Gastrocnemius medialis (tissue), 4 donors: ENCODE measurements around the gene B3GNT9. TPM values are rescaled to one million over a fixed set of nuclear protein-coding genes. Genes with fewer than 3 reads are reported as not detected.

Experiments
- ATAC-seq, 2 donors: fragments of 150-250 bp; one replicate each; pipeline ENCODE4 v1.9.1; 2016
- DNase-seq, 2 donors: peaks; one replicate each; pipeline ENCODE4 v3.0.0-alpha.2; 2019
- H3K27ac ChIP-seq, 4 donors: fragments of 200-600 bp; sonication (generic); 1 replicate in 1 of 4; 2 replicates in 3 of 4; pipeline ENCODE4 v1.5.1; 2016 to 2018; ENCODE audit warnings: mild to moderate bottlenecking in 2 of 4, moderate library complexity in 1 of 4
- H3K27me3 ChIP-seq, 3 donors: fragments of 200-600 bp; sonication (generic) in 2 of 3; 1 replicate in 1 of 3; 2 replicates in 2 of 3; pipeline versions ENCODE4 v1.5.1 to v1.6.0; 2016 to 2019; ENCODE audit warnings: mild to moderate bottlenecking in 1 of 3, moderate library complexity in 1 of 3
- H3K36me3 ChIP-seq, 2 donors: fragments of 200-600 bp; sonication (generic) in 1 of 2; one replicate each; pipeline ENCODE4 v1.5.1; 2017 to 2018
- H3K4me1 ChIP-seq, 2 donors: fragments of 200-600 bp; sonication (generic) in 1 of 2; one replicate each; pipeline ENCODE4 v1.5.1; 2016 to 2017; ENCODE audit warnings: mild to moderate bottlenecking in 2 of 2
- H3K4me3 ChIP-seq, 4 donors: fragments of 200-600 bp; sonication (generic) in 3 of 4; 1 replicate in 1 of 4; 2 replicates in 3 of 4; pipeline ENCODE4 v1.5.1; 2016 to 2019; ENCODE audit warnings: mild to moderate bottlenecking in 2 of 4
- H3K9me3 ChIP-seq, 3 donors: fragments of 200-600 bp; sonication (generic) in 2 of 3; 1 replicate in 1 of 3; 2 replicates in 2 of 3; pipeline ENCODE4 v1.5.1; 2016 to 2019
- POLR2A ChIP-seq, 2 donors: fragments of 450-650 bp; IDR thresholded peaks; one replicate each; pipeline ENCODE4 v1.6.1; 2017; ENCODE audit warnings: antibody characterized with exemption in 2 of 2, mild to moderate bottlenecking in 2 of 2, moderate library complexity in 2 of 2
- in situ Hi-C, 4 donors: fragments of 200-750 bp; cut with MboI; loops; one replicate each; pipeline versions ENCODE4 v1.15.0 to v1.8.0; 2017; ENCODE audit warnings: low sequenced_read_pairs in 4 of 4
- intact Hi-C: fragments of 100-400 bp; cut with DNase I; formaldehyde crosslinking; loops from one replicate; pipeline ENCODE4 v1.15.1; 2023; ENCODE audit warnings: low total_unique reads
- total RNA-seq, 4 donors: library from RNA; depleted of rRNA; stranded (reverse); fragments of >200 nt; gene quantifications; one replicate each; pipeline versions ENCODE4 v1.1.0 to v1.2.3, GENCODE V29; 2016
- TF ChIP-seq, protein P1 (sequence below), 5 experiments: fragments of 450-650 bp in 3 of 5; fragments of 200-600 bp in 2 of 5; sonication (generic) in 2 of 5; IDR thresholded peaks in 4 of 5; conservative IDR thresholded peaks in 1 of 5; 1 replicate in 4 of 5; 2 replicates in 1 of 5; pipeline ENCODE4 v1.5.1; 2016 to 2019; ENCODE audit warnings: antibody characterized with exemption in 5 of 5, mild to moderate bottlenecking in 3 of 5, moderate library complexity in 3 of 5

B3GNT9 gene
- total RNA-seq, 4 donors from 2014 or later: 1.5 to 3.1 (median 2.6) TPM

DNA sequence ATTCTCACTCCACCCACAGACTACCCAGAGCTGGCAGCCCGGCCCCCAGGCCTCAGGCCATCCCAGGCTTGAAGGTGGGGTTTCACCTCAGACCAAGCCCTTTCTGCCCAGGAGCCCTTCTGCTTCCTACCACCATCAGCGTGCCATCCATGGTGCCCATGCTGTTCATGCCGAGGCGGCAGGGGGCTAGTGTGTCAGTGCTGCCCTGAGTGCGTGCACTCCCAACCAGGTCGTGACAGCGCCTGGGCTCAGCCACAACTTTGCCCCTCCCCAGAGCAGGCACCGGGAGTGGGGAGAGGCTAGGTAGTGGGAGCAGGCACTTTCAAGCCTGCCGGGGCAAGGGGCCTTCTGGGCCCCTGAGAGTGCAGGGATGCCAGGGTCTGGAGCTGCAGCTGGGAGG lies 8.5 kb downstream of the B3GNT9 start:
- Histone ChIP-seq H3K9me3 (no peaks in the 10 kb centered on the region), H3K4me1 (peaks cover 0 to 7% of the 10 kb centered on the region in 2 donors), H3K4me3 (no peak overlapping the region), H3K27ac (no peak overlapping the region), H3K36me3 (peaks cover 0 to 95% of the 10 kb centered on the region in 2 donors), H3K27me3 (no peaks in the 10 kb centered on the region)
- DNase-seq (no peak), ATAC-seq (no peak)
- TF ChIP-seq POLR2A (IDR thresholded peaks at IDR 0.05): no peak
- TF ChIP-seq, protein P1, sequence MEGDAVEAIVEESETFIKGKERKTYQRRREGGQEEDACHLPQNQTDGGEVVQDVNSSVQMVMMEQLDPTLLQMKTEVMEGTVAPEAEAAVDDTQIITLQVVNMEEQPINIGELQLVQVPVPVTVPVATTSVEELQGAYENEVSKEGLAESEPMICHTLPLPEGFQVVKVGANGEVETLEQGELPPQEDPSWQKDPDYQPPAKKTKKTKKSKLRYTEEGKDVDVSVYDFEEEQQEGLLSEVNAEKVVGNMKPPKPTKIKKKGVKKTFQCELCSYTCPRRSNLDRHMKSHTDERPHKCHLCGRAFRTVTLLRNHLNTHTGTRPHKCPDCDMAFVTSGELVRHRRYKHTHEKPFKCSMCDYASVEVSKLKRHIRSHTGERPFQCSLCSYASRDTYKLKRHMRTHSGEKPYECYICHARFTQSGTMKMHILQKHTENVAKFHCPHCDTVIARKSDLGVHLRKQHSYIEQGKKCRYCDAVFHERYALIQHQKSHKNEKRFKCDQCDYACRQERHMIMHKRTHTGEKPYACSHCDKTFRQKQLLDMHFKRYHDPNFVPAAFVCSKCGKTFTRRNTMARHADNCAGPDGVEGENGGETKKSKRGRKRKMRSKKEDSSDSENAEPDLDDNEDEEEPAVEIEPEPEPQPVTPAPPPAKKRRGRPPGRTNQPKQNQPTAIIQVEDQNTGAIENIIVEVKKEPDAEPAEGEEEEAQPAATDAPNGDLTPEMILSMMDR (IDR thresholded peaks at IDR 0.05 in 4 of 5, conservative IDR thresholded peaks at IDR 0.05 in 1 of 5): no peak
- intact Hi-C loops (loop anchor here (5.0 kb wide), 1 partner anchor 60 kb away; no protein-coding TSS in a partner anchor), in situ Hi-C loops (no loop called here)

DNA sequence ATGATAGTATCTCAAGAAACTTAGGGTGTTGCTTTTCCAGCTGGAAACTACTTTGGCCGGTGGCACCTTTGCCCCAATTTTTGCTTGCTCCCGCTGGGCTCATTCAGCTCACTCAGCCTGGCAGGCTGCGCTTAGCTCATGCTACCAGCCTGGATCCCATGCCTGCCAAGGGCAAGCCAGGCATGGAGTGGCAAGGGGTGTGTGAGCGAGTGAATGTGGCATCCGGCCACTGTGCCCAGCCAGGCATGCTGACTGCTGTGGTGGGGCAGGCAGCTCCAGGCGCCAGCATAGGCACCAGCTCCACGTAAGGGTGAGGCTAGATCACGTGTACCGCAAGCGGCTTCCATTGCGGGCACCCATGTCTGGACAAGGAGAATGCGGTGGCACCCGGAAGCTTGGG lies 9.4 kb downstream of the B3GNT9 start:
- ATAC-seq: peak; percentile 20 to 29
- Histone ChIP-seq H3K36me3 (peaks cover 0 to 95% of the 10 kb centered on the region in 2 donors), H3K27me3 (no peaks in the 10 kb centered on the region), H3K4me3 (no peak overlapping the region), H3K9me3 (no peaks in the 10 kb centered on the region), H3K4me1 (peaks cover 0 to 7% of the 10 kb centered on the region in 2 donors), H3K27ac (peak overlapping the region; percentile 12 to 50 (median 32))
- intact Hi-C loops: loop anchor here (5.0 kb wide), 1 partner anchor 59 kb away; no protein-coding TSS in a partner anchor
- TF ChIP-seq, protein P1 (IDR thresholded peaks at IDR 0.05 in 4 of 5, conservative IDR thresholded peaks at IDR 0.05 in 1 of 5): no peak
- TF ChIP-seq POLR2A (IDR thresholded peaks at IDR 0.05): no peak
- in situ Hi-C loops: no loop called here
- peak in 1 of 2 donors; percentile 65 for DNase-seq

DNA sequence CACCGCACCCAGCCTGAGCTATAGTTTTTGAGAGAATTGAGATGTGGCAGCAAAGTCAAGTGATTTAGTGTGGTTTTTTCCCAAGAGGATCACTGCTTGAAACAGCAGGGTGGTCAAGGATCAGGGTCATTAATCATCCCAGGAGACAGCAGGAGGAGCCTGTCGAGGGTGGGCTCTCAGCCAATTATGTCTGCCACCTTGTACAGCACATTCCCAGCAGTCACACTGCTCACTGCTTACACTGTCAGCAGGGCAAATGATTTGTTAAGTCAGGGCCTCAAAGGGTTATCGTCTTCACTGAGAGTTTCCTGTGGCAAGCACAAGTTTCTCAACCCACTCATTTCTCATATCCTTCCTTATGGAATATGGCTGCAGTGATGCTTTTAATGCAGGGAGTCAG lies 13.2 kb downstream of the B3GNT9 start:
- H3K9me3 ChIP-seq: no peaks in the 10 kb centered on the region
- no peak overlapping the region for H3K4me3 ChIP-seq
- no peak for DNase-seq
- intact Hi-C loops (no loop called here), in situ Hi-C loops (no loop called here)
- ATAC-seq: no peak
- TF ChIP-seq, protein P1 (IDR thresholded peaks at IDR 0.05 in 4 of 5, conservative IDR thresholded peaks at IDR 0.05 in 1 of 5): no peak
- TF ChIP-seq POLR2A (IDR thresholded peaks at IDR 0.05): no peak
- H3K27me3 ChIP-seq: no peaks in the 10 kb centered on the region
- peaks cover 0 to 94% of the 10 kb centered on the region in 2 donors for H3K36me3 ChIP-seq
- peaks cover 0 to 7% of the 10 kb centered on the region in 2 donors for H3K4me1 ChIP-seq
- H3K27ac ChIP-seq: no peak overlapping the region

DNA sequence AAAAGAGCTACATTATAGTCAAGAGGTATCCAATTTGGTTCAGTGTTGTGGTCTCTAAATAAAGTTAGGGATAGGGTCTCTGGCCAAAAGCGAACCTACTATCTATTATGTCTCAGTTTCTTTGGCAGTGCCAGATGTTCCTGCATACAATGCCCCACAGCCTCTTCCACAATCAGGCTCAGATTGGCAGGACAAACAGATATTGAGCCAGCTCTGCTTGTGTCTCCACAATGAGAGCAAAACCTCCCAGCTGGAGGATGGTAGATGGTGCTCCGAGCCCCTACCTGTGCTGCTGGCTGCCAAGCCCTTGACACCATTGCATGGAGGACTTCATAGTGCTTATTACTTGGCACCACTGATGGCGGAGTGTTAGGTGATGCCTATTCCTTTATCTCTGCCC lies 21.4 kb downstream of the B3GNT9 start:
- intact Hi-C loops: no loop called here
- in situ Hi-C loops: no loop called here
- Histone ChIP-seq H3K27ac (peak overlapping the region in 2 of 4 donors; percentile 60 to 80), H3K27me3 (no peaks in the 10 kb centered on the region), H3K4me1 (peaks cover 24 to 36% of the 10 kb centered on the region in 2 donors), H3K4me3 (no peak overlapping the region), H3K36me3 (peaks cover 0 to 36% of the 10 kb centered on the region in 2 donors), H3K9me3 (no peaks in the 10 kb centered on the region)
- TF ChIP-seq, protein P1 (IDR thresholded peaks at IDR 0.05 in 4 of 5, conservative IDR thresholded peaks at IDR 0.05 in 1 of 5): no peak
- TF ChIP-seq POLR2A (IDR thresholded peaks at IDR 0.05): no peak
- ATAC-seq: no peak
- no peak for DNase-seq

DNA sequence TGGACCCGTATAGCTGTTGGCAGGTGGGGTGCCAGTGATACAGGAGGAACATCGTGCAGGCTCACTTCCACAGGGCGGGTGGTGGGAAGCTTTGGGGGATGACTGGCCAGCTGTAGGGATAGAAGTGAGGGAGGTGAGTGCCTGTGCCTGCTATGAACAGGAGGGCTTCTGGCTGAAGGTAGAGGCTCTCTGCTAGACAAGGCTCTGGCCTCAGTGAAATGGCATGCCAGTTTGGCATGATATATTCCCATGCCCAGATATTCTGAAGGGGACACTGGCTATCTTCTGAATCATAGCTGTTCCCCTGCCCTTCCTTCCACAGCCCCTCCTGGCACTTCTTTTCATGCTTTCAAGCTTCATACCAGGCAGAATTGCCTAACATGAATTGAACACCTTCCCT lies 21.9 kb downstream of the B3GNT9 start:
- no peak overlapping the region for H3K4me3 ChIP-seq
- peaks cover 0 to 36% of the 10 kb centered on the region in 2 donors for H3K36me3 ChIP-seq
- intact Hi-C loops: no loop called here
- no peak for DNase-seq
- peak overlapping the region; percentile 57 to 80 (median 64) for H3K27ac ChIP-seq
- no peaks in the 10 kb centered on the region for H3K27me3 ChIP-seq
- in situ Hi-C loops: no loop called here
- ATAC-seq: no peak
- TF ChIP-seq POLR2A (IDR thresholded peaks at IDR 0.05): no peak
- TF ChIP-seq, protein P1 (IDR thresholded peaks at IDR 0.05 in 4 of 5, conservative IDR thresholded peaks at IDR 0.05 in 1 of 5): no peak
- no peaks in the 10 kb centered on the region for H3K9me3 ChIP-seq
- peaks cover 24 to 41% of the 10 kb centered on the region in 2 donors for H3K4me1 ChIP-seq
